OCI-M1 (cell line): Measurements from ENCODE around the gene ITPA.

Source experiments
- DNase-seq: peaks from one replicate; lab custom pipeline; 2025; lab: John Stamatoyannopoulos, UW

The ITPA gene

DNA sequence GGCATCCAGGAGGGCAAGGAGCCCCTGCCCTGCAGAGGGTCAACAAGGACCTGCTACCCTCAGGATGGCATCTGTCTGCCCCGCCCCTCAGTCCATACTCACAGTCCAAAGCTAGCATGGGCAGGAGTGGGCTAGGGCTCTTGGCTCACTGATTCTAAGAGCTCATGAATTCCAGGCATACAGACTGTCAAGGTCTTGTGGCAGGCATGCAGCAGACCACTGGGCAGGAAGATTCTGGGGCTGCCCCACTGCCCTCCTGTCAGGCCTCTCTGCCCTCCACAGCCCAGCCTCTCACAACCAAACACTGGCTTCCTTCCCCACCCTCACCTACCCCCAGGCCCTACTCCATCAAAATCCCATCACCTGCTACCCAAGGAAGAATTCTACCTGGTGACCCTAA lies 35.3 kb downstream of the ITPA start:
- no peak for DNase-seq

GRCh38 chr20:3245156-3245555 lies 35.9 kb downstream of the ITPA start:
- DNase-seq: no peak

DNA sequence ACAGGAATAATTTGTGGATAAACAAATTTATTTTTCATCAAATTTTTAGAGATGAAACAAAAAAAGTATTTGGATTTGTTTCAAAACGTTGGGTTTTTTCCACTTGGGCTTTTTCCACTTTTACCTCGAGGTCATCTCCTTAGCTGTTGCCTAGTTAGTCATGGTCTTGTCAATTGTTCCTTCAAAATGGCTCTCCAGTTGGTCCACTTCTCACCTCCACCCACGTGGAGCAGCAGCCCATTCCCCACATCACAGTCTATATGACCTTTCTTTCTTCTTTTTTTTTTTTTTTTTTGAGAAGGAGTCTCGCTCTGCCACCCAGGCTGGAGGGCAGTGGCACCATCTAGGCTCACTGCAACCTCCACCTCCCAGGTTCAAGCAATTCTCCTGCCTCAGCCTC lies 36.4 kb downstream of the ITPA start:
- DNase-seq: no peak

DNA sequence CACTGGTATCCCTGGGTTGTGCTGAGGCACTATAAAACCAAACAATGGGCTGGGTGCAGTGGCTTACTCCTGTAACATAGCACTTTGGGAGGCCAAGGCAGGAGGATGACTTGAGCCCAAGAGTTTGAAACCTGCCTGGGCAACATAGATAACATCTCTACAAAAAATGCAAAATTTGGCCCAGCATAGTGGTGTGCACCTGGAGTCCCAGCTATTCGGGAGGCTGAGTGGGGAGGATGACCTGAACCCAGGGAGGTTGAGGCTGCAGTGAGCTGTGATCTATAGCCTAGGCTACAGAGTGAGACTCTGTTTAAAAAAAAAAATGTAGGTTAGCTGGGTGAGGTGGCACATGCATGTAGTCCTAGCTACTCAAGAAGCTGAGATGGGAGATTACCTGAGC lies 37.4 kb downstream of the ITPA start:
- DNase-seq: no peak

GRCh38 chr20:3247638-3248037 lies 38.3 kb downstream of the ITPA start:
- no peak for DNase-seq

DNA sequence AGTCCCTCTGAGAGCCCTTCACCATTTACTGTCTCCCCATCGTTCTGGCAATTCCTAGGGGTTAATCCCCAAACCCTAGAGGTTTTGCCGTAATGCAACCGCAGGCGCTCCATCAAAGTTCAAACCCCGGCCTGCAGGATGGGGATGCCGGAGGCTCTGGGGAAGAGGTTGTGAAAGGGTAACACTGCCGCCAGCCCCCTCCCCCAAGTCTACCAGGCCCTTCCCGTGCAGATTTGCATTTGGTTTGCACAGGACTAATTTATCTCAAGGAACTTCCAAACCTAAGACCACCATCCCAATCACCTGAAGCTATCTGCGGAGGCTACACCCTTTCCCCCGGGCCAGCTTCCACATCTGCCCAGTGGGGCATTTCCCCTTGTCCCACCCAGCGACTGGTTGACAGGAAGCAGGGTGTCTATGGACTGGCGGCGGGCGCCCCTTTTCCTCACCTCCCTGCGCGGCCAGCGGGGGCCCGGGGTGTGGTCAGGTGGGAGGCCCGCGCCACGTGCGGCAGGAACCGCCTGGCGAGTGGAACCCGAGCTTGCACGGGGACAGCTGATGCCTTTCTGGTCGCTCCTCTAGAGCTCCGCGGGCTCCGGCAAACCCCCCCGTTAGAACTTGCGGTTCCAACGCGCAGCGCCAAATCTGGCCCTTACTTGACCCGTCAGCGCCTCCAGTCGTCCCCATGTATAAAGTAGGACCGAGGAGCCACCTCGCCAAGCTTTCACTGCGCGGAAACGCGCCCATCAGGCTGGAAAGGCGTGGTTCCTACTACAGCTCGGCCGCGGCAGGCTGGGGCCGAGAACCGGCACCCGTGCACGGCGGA lies 39.1 kb downstream of the ITPA start:
- peak; percentile 63 for DNase-seq

GRCh38 chr20:3248993-3249347 lies 39.7 kb downstream of the ITPA start:
- no peak for DNase-seq

DNA sequence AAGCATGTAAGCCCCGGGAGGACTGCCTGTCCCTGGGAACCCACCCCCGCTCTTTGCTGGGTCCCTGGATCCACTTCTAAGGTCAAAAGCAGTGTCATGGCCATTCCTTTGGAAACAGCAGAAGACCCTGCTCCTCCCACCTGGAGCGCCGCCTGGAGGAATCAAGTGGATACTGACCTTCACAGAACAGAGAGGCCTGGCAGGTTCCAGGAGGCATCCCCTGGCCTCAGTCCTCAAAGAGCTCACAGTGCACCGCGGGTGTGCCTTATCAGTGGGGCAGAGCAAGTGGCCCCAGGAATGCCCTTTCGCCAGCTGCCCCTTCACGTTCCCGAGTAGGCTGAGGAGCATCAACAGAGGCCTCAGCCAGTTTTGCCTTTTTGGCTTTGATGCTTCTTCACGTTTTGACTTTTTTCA lies 40.8 kb downstream of the ITPA start:
- DNase-seq: peak; percentile 55

- DNase-seq: no peak
Observed at GRCh38 chr20:3251806-3252205, 42.5 kb downstream of the ITPA start.

DNA sequence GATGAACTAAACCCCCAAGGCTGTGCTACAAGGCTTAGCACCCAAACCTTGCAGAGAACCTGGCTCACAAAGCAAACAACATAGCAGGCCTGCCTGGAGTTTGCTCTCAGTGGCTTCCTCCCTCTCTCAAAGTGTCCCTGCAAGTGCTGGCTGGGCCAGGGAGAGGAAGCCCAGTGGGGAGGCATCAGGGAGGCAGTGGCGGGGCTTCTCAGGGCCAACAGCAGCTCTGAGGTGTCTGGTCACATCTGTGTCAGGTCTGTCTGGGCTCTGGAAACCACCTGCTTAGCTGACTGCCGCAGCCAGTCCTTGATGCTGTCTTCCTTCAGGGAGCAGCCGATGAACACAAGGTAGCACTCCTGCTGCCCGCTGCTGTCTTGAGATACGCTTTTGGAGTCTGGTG lies 46.4 kb downstream of the ITPA start:
- DNase-seq: no peak

GRCh38 chr20:3258429-3258828 lies 49.1 kb downstream of the ITPA start:
- no peak for DNase-seq

DNA sequence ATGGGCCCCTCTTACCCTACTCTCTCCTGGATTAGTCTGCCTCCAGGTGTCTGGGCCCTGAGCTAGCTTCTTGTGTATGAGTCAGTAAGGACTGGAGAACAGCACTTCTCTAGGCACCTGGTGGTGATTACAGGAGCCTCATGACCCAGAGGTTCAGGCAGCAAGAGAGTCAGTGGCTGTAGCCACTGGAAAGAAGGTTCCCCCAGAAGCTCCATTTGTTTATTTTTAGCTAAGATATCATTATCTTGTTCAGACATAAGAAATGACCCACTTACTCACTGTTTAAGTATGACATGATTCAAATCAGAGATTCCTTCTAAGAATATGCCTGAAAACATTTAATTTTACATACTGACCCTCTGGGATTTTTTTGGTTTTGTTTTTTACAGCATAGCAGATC lies 53.3 kb downstream of the ITPA start:
- no peak for DNase-seq

- no peak for DNase-seq
Observed at GRCh38 chr20:3270051-3270450, 60.8 kb downstream of the ITPA start.

- no peak for DNase-seq
Observed at GRCh38 chr20:3273371-3273770, 64.1 kb downstream of the ITPA start.
